Body of pancreas (tissue), 4 donors: ENCODE data around the gene TLR9. TPM values are rescaled to one million over a fixed set of nuclear protein-coding genes. Genes with fewer than 3 reads are reported as not detected.

Experiments used
- ATAC-seq: fragments of 150-250 bp; one replicate; pipeline ENCODE4 v1.9.1; 2016
- DNase-seq, 4 donors: peaks; one replicate each; pipeline ENCODE4 v3.0.0-alpha.2; 2019
- H3K27ac ChIP-seq, 4 donors: fragments of 200-600 bp; sonication (generic); 1 replicate in 3 of 4; 2 replicates in 1 of 4; pipeline versions ENCODE4 v1.5.1 to v1.6.1; 2016 to 2019; ENCODE audit warnings: mild to moderate bottlenecking in 1 of 4, mixed read lengths in 1 of 4, moderate library complexity in 1 of 4
- H3K27me3 ChIP-seq, 2 donors: fragments of 200-600 bp; sonication (generic); one replicate each; pipeline ENCODE4 v1.6.0; 2016; ENCODE audit warnings: mild to moderate bottlenecking in 1 of 2
- H3K36me3 ChIP-seq, 2 donors: fragments of 200-600 bp; sonication (generic); replicated peaks in 1 of 2; 2 replicates each; pipeline ENCODE4 v1.5.1; 2016; ENCODE audit warnings: low read depth in 2 of 2; ENCODE audit not compliant: insufficient read depth in 1 of 2
- H3K4me1 ChIP-seq: fragments of 200-600 bp; sonication (generic); one replicate; pipeline ENCODE4 v1.6.0; 2016
- H3K4me3 ChIP-seq, 2 donors: fragments of 200-600 bp; sonication (generic); 1 replicate in 1 of 2; 2 replicates in 1 of 2; pipeline ENCODE4 v1.5.1; 2016 to 2019
- H3K9me3 ChIP-seq, 3 donors: fragments of 200-600 bp; sonication (generic); 1 replicate in 2 of 3; 2 replicates in 1 of 3; pipeline ENCODE4 v1.5.1; 2016
- CTCF ChIP-seq, 7 experiments: fragments of 450-650 bp in 4 of 7; fragments of 200-600 bp in 3 of 7; sonication (generic) in 3 of 7; IDR thresholded peaks; one replicate each; pipeline ENCODE4 v1.5.1; 2016 to 2019; ENCODE audit warnings: antibody characterized with exemption in 7 of 7
- POLR2A ChIP-seq, 3 donors: fragments of 450-650 bp; IDR thresholded peaks; one replicate each; pipeline ENCODE4 v1.6.1; 2016; ENCODE audit warnings: antibody characterized with exemption in 3 of 3, mild to moderate bottlenecking in 2 of 3
- WGBS, 2 donors: methylation state at CpG; one replicate each; pipeline ENCODE4 v1.1.5; 2017; 5-methylcytosine and 5-hydroxymethylcytosine counted together
- intact Hi-C: fragments of 100-400 bp; cut with DNase I; formaldehyde crosslinking; loops from one replicate; pipeline ENCODE4 v1.15.1; 2023
- total RNA-seq, 2 donors: library from RNA; depleted of rRNA; stranded (reverse); fragments of >200 nt; gene quantifications; one replicate each; pipeline ENCODE4 v1.1.0, GENCODE V29; 2016

The TLR9 gene
- total RNA-seq, 2 donors from 2014 or later, result 0.26 TPM; not detected in 1

- TF ChIP-seq CTCF (IDR thresholded peaks at IDR 0.05) (no peak), POLR2A (IDR thresholded peaks at IDR 0.05) (no peak)
- intact Hi-C loops, result no loop called here
- DNase-seq, result no peak
- Histone ChIP-seq H3K27ac (no peak overlapping the region), H3K27me3 (no peaks in the 10 kb centered on the region), H3K4me1 (no peaks in the 10 kb centered on the region), H3K36me3 (peaks cover 0 to 7% of the 10 kb centered on the region in 2 donors), H3K9me3 (no peaks in the 10 kb centered on the region), H3K4me3 (no peak overlapping the region)
- no peak for ATAC-seq
- WGBS, 2 donors, result 43 to 84% methylated on average over 1 to 4 of the region's 4 CpGs
Observed at GRCh38 chr3:52227117-52227516, 1.7 kb upstream of the TLR9 start.

GRCh38 chr3:52226229-52226817 is 878 bp upstream of the TLR9 start:
- intact Hi-C loops, result no loop called here
- H3K9me3 ChIP-seq, result no peaks in the 10 kb centered on the region
- H3K4me1 ChIP-seq, result no peaks in the 10 kb centered on the region
- no peak overlapping the region for H3K4me3 ChIP-seq
- peaks cover 0 to 7% of the 10 kb centered on the region in 2 donors for H3K36me3 ChIP-seq
- H3K27ac ChIP-seq, result no peak overlapping the region
- H3K27me3 ChIP-seq, result no peaks in the 10 kb centered on the region
- WGBS, 2 donors, result 80 to 93% methylated on average over 2 to 5 of the region's 5 CpGs
- DNase-seq (no peak), ATAC-seq (no peak)
- TF ChIP-seq POLR2A (IDR thresholded peaks at IDR 0.05) (no peak), CTCF (IDR thresholded peaks at IDR 0.05) (no peak)

- intact Hi-C loops, result no loop called here
- Histone ChIP-seq H3K9me3 (no peaks in the 10 kb centered on the region), H3K27ac (no peak overlapping the region), H3K4me1 (peaks cover 5% of the 10 kb centered on the region), H3K4me3 (no peak overlapping the region), H3K36me3 (peaks cover 0 to under 1% of the 10 kb centered on the region in 2 donors), H3K27me3 (no peaks in the 10 kb centered on the region)
- WGBS, 2 donors, result 87% methylated on average over 32 of the region's 32 CpGs
- ATAC-seq (no peak), DNase-seq (no peak)
- TF ChIP-seq POLR2A (IDR thresholded peaks at IDR 0.05) (no peak), CTCF (IDR thresholded peaks at IDR 0.05) (no peak)
Observed at GRCh38 chr3:52223449-52224408, 1.7 kb downstream of the TLR9 start.

GRCh38 chr3:52222319-52223221 is 2.9 kb downstream of the TLR9 start:
- intact Hi-C loops, result no loop called here
- WGBS, 2 donors, result 89 to 92% methylated on average over 10 to 41 of the region's 41 CpGs

More at GRCh38 chr3:52222319-52223221, 2.9 kb downstream of the TLR9 start:
- H3K27ac ChIP-seq, result no peak overlapping the region
- no peak overlapping the region for H3K4me3 ChIP-seq
- no peak for TF ChIP-seq CTCF (IDR thresholded peaks at IDR 0.05)
- TF ChIP-seq POLR2A (IDR thresholded peaks at IDR 0.05), result no peak
- no peaks in the 10 kb centered on the region for H3K9me3 ChIP-seq
- H3K36me3 ChIP-seq, result no peaks in the 10 kb centered on the region
- DNase-seq (no peak), ATAC-seq (no peak)
- H3K27me3 ChIP-seq, result no peaks in the 10 kb centered on the region
- peaks cover 11% of the 10 kb centered on the region for H3K4me1 ChIP-seq
